ENCODE data around the gene TMEM132D.
"Not testable (repeated sequence)": the region's sequence is repeated elsewhere in the genome, so short reads cannot be mapped to it uniquely, and the experiment has no call there.

Gene TMEM132D

GRCh38 chr12:129231491-129231890, 672.3 kb downstream of the TMEM132D start:
- no peak for DNase-seq
- ATAC-seq, result no peak

GRCh38 chr12:129230995-129231394, 672.8 kb downstream of the TMEM132D start:
- ATAC-seq (no peak), DNase-seq (no peak)

- DNase-seq (no peak), ATAC-seq (no peak)
Measured at GRCh38 chr12:129226851-129227250, 677.0 kb downstream of the TMEM132D start.

GRCh38 chr12:129226005-129226404, 677.8 kb downstream of the TMEM132D start:
- no peak for DNase-seq
- no peak for ATAC-seq

- no peak for ATAC-seq
- no peak for DNase-seq
Measured at GRCh38 chr12:129215556-129215955, 688.3 kb downstream of the TMEM132D start.

- DNase-seq (no peak), ATAC-seq (no peak)
Measured at GRCh38 chr12:129213551-129213950, 690.3 kb downstream of the TMEM132D start.

GRCh38 chr12:129211862-129212630, 691.8 kb downstream of the TMEM132D start:
- DNase-seq (no peak), ATAC-seq (no peak)

GRCh38 chr12:129208566-129208965, 695.3 kb downstream of the TMEM132D start:
- ATAC-seq (no peak), DNase-seq (no peak)

- DNase-seq (no peak), ATAC-seq (no peak)
Measured at GRCh38 chr12:129207084-129207483, 696.7 kb downstream of the TMEM132D start.

GRCh38 chr12:129203456-129203855, 700.4 kb downstream of the TMEM132D start:
- DNase-seq (no peak), ATAC-seq (no peak)

GRCh38 chr12:129202109-129202814, 701.6 kb downstream of the TMEM132D start:
- no peak for DNase-seq

GRCh38 chr12:129201029-129201428, 702.8 kb downstream of the TMEM132D start:
- DNase-seq, result no peak
- ATAC-seq, result no peak

More at GRCh38 chr12:129202109-129202814, 701.6 kb downstream of the TMEM132D start:
- no peak for ATAC-seq

- ATAC-seq (no peak), DNase-seq (no peak)
Measured at GRCh38 chr12:129200576-129200975, 703.2 kb downstream of the TMEM132D start.

GRCh38 chr12:129196927-129197326, 706.9 kb downstream of the TMEM132D start:
- DNase-seq (no peak), ATAC-seq (no peak)

- DNase-seq (no peak), ATAC-seq (no peak)
Measured at GRCh38 chr12:129195081-129195480, 708.7 kb downstream of the TMEM132D start.

GRCh38 chr12:129193263-129193871, 710.5 kb downstream of the TMEM132D start:
- no peak for ATAC-seq
- DNase-seq, result peak; percentile 26

GRCh38 chr12:129190827-129191226, 713.0 kb downstream of the TMEM132D start:
- no peak for ATAC-seq
- no peak for DNase-seq

- not testable (repeated sequence) for DNase-seq, ATAC-seq
Measured at GRCh38 chr12:129189879-129190278, 713.9 kb downstream of the TMEM132D start.

- DNase-seq (no peak), ATAC-seq (no peak)
Measured at GRCh38 chr12:129186952-129187351, 716.9 kb downstream of the TMEM132D start.

- DNase-seq (no peak), ATAC-seq (no peak)
Measured at GRCh38 chr12:129185855-129186254, 718.0 kb downstream of the TMEM132D start.

- DNase-seq, result no peak
- ATAC-seq, result no peak
Measured at GRCh38 chr12:129184127-129184928, 719.5 kb downstream of the TMEM132D start.

- DNase-seq (no peak), ATAC-seq (no peak)
Measured at GRCh38 chr12:129179941-129180553, 723.8 kb downstream of the TMEM132D start.
